HepG2 (cell line): ENCODE results near the gene PPP4R1. TPM values are rescaled to one million over a fixed set of nuclear protein-coding genes. Genes with fewer than 3 reads are reported as not detected.

Experiments used
- ARNT ChIP-seq: fragments of 450-650 bp; IDR thresholded peaks from 2 replicates; pipeline ENCODE4 v1.6.1; 2017
- BCLAF1 ChIP-seq: fragments of 450-650 bp; IDR thresholded peaks from 2 replicates; pipeline ENCODE4 v1.6.1; 2017; ENCODE audit warnings: mild to moderate bottlenecking
- ETV5 ChIP-seq: IDR thresholded peaks from 2 replicates; pipeline ENCODE4 v1.6.1; 2018; ENCODE audit warnings: missing biosample characterization, missing genetic modification reagents, inconsistent platforms, borderline replicate concordance
- HNF4A ChIP-seq: sonication (generic); formaldehyde crosslinking; IDR thresholded peaks from 2 replicates; pipeline ENCODE4 v1.4.0; 2020; ENCODE audit warnings: missing genetic modification reagents
- KAT8 ChIP-seq: IDR thresholded peaks from 2 replicates; pipeline ENCODE4 v1.6.1; 2016; ENCODE audit warnings: missing genetic modification reagents, missing compliant biosample characterization
- KDM1A ChIP-seq: IDR thresholded peaks from 2 replicates; pipeline ENCODE4 v1.6.1; 2016; ENCODE audit warnings: missing compliant biosample characterization
- KLF16 ChIP-seq, 2 experiments: sonication (generic) in 1 of 2; formaldehyde crosslinking in 1 of 2; IDR thresholded peaks; 2 replicates each; pipeline versions ENCODE4 v1.6.1 to v1.8.0; 2016 to 2023; ENCODE audit warnings: missing genetic modification reagents in 2 of 2, missing compliant biosample characterization in 1 of 2
- MYC ChIP-seq: sonication (generic); formaldehyde crosslinking; IDR thresholded peaks from 2 replicates; pipeline ENCODE4 v1.9.0; 2021; ENCODE audit warnings: missing genetic modification reagents, borderline replicate concordance
- PHF21A ChIP-seq: sonication (generic); formaldehyde crosslinking; IDR thresholded peaks from 2 replicates; pipeline ENCODE4 v1.5.0; 2020; ENCODE audit warnings: mild to moderate bottlenecking, missing genetic modification reagents
- SOX5 ChIP-seq: IDR thresholded peaks from 2 replicates; pipeline ENCODE4 v1.6.1; 2016; ENCODE audit warnings: borderline replicate concordance
- ZNF614 ChIP-seq: IDR thresholded peaks from 2 replicates; pipeline ENCODE4 v1.6.1; 2018; ENCODE audit warnings: missing biosample characterization, missing genetic modification reagents, inconsistent platforms, borderline replicate concordance
- ZNF616 ChIP-seq: sonication (generic); formaldehyde crosslinking; IDR thresholded peaks from 2 replicates; pipeline ENCODE4 v1.5.0; 2020; ENCODE audit warnings: low read depth, mild to moderate bottlenecking, missing genetic modification reagents
- ZSCAN9 ChIP-seq: IDR thresholded peaks from 2 replicates; pipeline ENCODE4 v1.6.1; 2016; ENCODE audit warnings: borderline replicate concordance
- polyA plus RNA-seq, 8 experiments: library from polyadenylated mRNA; depleted of rRNA in 3 of 8; stranded (reverse) in 7 of 8; unstranded in 1 of 8; fragments of >200 nt; fragmentation: Illumina TruSeq in 4 of 8; extraction: Trizol in 4 of 8; gene quantifications; 2 replicates each; pipeline versions ENCODE4 v1.2.1 to v1.2.3, GENCODE V29; 2011 to 2016; ENCODE audit warnings: low read depth in 4 of 8, missing spikeins in 1 of 8, mixed read lengths in 1 of 8; ENCODE audit not compliant: insufficient read depth in 1 of 8
- total RNA-seq, 5 experiments: library from RNA; depleted of rRNA; stranded (reverse); fragments of >200 nt; fragmentation: Illumina TruSeq; extraction: Trizol; gene quantifications; 2 replicates each; pipeline ENCODE4 v1.2.3, GENCODE V29; 2016; ENCODE audit warnings: low read depth in 1 of 5
- TF ChIP-seq, protein P1 (sequence below): sonication (generic); formaldehyde crosslinking; IDR thresholded peaks from 2 replicates; pipeline ENCODE4 v1.4.0; 2020; ENCODE audit warnings: missing genetic modification reagents
- TF ChIP-seq, protein P2 (sequence below), 2 experiments: sonication (generic) in 1 of 2; formaldehyde crosslinking in 1 of 2; IDR thresholded peaks; 2 replicates each; pipeline versions ENCODE4 v1.5.1 to v1.6.1; 2011 to 2020; ENCODE audit warnings: borderline replicate concordance in 1 of 2, low read depth in 1 of 2, low read length in 1 of 2, mild to moderate bottlenecking in 1 of 2, missing genetic modification reagents in 1 of 2, moderate library complexity in 1 of 2
- TF ChIP-seq, protein P3 (sequence below): sonication (generic); formaldehyde crosslinking; IDR thresholded peaks from 2 replicates; pipeline ENCODE4 v1.4.0; 2020; ENCODE audit warnings: missing genetic modification reagents

Gene PPP4R1
- total and polyA plus RNA-seq, 2 of the 13 experiments (the other 11 are each of a cell fraction or from before 2014, with no cell fraction given), result 66.5 to 72.4 TPM

- TF ChIP-seq, protein P1, sequence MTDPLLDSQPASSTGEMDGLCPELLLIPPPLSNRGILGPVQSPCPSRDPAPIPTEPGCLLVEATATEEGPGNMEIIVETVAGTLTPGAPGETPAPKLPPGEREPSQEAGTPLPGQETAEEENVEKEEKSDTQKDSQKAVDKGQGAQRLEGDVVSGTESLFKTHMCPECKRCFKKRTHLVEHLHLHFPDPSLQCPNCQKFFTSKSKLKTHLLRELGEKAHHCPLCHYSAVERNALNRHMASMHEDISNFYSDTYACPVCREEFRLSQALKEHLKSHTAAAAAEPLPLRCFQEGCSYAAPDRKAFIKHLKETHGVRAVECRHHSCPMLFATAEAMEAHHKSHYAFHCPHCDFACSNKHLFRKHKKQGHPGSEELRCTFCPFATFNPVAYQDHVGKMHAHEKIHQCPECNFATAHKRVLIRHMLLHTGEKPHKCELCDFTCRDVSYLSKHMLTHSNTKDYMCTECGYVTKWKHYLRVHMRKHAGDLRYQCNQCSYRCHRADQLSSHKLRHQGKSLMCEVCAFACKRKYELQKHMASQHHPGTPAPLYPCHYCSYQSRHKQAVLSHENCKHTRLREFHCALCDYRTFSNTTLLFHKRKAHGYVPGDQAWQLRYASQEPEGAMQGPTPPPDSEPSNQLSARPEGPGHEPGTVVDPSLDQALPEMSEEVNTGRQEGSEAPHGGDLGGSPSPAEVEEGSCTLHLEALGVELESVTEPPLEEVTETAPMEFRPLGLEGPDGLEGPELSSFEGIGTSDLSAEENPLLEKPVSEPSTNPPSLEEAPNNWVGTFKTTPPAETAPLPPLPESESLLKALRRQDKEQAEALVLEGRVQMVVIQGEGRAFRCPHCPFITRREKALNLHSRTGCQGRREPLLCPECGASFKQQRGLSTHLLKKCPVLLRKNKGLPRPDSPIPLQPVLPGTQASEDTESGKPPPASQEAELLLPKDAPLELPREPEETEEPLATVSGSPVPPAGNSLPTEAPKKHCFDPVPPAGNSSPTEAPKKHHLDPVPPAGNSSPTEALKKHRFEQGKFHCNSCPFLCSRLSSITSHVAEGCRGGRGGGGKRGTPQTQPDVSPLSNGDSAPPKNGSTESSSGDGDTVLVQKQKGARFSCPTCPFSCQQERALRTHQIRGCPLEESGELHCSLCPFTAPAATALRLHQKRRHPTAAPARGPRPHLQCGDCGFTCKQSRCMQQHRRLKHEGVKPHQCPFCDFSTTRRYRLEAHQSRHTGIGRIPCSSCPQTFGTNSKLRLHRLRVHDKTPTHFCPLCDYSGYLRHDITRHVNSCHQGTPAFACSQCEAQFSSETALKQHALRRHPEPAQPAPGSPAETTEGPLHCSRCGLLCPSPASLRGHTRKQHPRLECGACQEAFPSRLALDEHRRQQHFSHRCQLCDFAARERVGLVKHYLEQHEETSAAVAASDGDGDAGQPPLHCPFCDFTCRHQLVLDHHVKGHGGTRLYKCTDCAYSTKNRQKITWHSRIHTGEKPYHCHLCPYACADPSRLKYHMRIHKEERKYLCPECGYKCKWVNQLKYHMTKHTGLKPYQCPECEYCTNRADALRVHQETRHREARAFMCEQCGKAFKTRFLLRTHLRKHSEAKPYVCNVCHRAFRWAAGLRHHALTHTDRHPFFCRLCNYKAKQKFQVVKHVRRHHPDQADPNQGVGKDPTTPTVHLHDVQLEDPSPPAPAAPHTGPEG, result peak; percentile 86
- peak; percentile 54; the same call in 1 of the 2 replicates for TF ChIP-seq KAT8
- TF ChIP-seq BCLAF1, result no peak
- TF ChIP-seq ETV5, result peak; percentile 39; the same call in 1 of the 2 replicates
- TF ChIP-seq KDM1A (CRISPR knock-in tag), result 0 out of 2 replicates have a peak, but pooled peaks have one; percentile 46
- TF ChIP-seq ZNF616, result no peak
- no peak for TF ChIP-seq ARNT
- TF ChIP-seq ZNF614 (CRISPR knock-in tag), result peak; percentile 67; the same call in 1 of the 2 replicates
- no peak for TF ChIP-seq PHF21A
- TF ChIP-seq MYC (CRISPR knock-in tag), result peak; percentile 23; the same call in 1 of the 2 replicates
- TF ChIP-seq, protein P2, sequence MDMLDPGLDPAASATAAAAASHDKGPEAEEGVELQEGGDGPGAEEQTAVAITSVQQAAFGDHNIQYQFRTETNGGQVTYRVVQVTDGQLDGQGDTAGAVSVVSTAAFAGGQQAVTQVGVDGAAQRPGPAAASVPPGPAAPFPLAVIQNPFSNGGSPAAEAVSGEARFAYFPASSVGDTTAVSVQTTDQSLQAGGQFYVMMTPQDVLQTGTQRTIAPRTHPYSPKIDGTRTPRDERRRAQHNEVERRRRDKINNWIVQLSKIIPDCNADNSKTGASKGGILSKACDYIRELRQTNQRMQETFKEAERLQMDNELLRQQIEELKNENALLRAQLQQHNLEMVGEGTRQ (IDR thresholded peaks at IDR 0.05; ENCODE audit: low read depth, low read length), result peak; percentile 90
- TF ChIP-seq, protein P2 (CRISPR knock-in tag; IDR thresholded peaks at IDR 0.05; ENCODE audit: borderline replicate concordance), result peak; percentile 92; the same call in 1 of the 2 replicates
- TF ChIP-seq, protein P3, sequence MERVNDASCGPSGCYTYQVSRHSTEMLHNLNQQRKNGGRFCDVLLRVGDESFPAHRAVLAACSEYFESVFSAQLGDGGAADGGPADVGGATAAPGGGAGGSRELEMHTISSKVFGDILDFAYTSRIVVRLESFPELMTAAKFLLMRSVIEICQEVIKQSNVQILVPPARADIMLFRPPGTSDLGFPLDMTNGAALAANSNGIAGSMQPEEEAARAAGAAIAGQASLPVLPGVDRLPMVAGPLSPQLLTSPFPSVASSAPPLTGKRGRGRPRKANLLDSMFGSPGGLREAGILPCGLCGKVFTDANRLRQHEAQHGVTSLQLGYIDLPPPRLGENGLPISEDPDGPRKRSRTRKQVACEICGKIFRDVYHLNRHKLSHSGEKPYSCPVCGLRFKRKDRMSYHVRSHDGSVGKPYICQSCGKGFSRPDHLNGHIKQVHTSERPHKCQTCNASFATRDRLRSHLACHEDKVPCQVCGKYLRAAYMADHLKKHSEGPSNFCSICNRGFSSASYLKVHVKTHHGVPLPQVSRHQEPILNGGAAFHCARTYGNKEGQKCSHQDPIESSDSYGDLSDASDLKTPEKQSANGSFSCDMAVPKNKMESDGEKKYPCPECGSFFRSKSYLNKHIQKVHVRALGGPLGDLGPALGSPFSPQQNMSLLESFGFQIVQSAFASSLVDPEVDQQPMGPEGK (CRISPR knock-in tag), result peak; percentile 44; the same call in 1 of the 2 replicates
- TF ChIP-seq KLF16 (CRISPR knock-in tag; IDR thresholded peaks at IDR 0.05), result 0 out of 4 replicates have a peak, but pooled peaks of 1 of the 2 experiments have one; percentile 50
- peak; percentile 80; the same call in 1 of the 2 replicates for TF ChIP-seq SOX5 (CRISPR knock-in tag)
- peak; percentile 54 for TF ChIP-seq HNF4A (CRISPR knock-in tag)
- TF ChIP-seq ZSCAN9 (CRISPR knock-in tag), result peak; percentile 54; the same call in 1 of the 2 replicates
Observed at GRCh38 chr18:9535430-9535991, 78.8 kb downstream of the PPP4R1 start (continued).
